ENCODE data around the gene MAGI3.

Gene MAGI3

GRCh38 chr1:113444857-113445256 is 54.5 kb downstream of the MAGI3 start:
- DNase-seq (ENCODE audit: low spot score), result no peak
- no peak overlapping the region for H3K27ac ChIP-seq
- TF ChIP-seq CTCF (IDR thresholded peaks at IDR 0.05), result no peak
- no peak overlapping the region for H3K4me3 ChIP-seq

- Histone ChIP-seq H3K4me3 (no peak overlapping the region), H3K27ac (no peak overlapping the region)
- no peak for TF ChIP-seq CTCF (IDR thresholded peaks at IDR 0.05)
- DNase-seq (ENCODE audit: low spot score), result no peak
These were observed 61.4 kb downstream of the MAGI3 start for GRCh38 chr1:113451710-113452109.

GRCh38 chr1:113452921-113453770 is 62.8 kb downstream of the MAGI3 start:
- no peak for DNase-seq (ENCODE audit: low spot score)
- Histone ChIP-seq H3K4me3 (no peak overlapping the region), H3K27ac (no peak overlapping the region)
- no peak for TF ChIP-seq CTCF (IDR thresholded peaks at IDR 0.05)

GRCh38 chr1:113453771-113454083 is 63.4 kb downstream of the MAGI3 start:
- DNase-seq (ENCODE audit: low spot score), result no peak
- Histone ChIP-seq H3K27ac (no peak overlapping the region), H3K4me3 (no peak overlapping the region)
- TF ChIP-seq CTCF (IDR thresholded peaks at IDR 0.05), result no peak

- Histone ChIP-seq H3K27ac (no peak overlapping the region), H3K4me3 (no peak overlapping the region)
- no peak for DNase-seq (ENCODE audit: low spot score)
- no peak for TF ChIP-seq CTCF (IDR thresholded peaks at IDR 0.05)
These were observed 65.1 kb downstream of the MAGI3 start for GRCh38 chr1:113455374-113455773.

GRCh38 chr1:113456967-113457366 is 66.7 kb downstream of the MAGI3 start:
- no peak for TF ChIP-seq CTCF (IDR thresholded peaks at IDR 0.05)
- DNase-seq (ENCODE audit: low spot score), result no peak
- H3K4me3 ChIP-seq, result no peak overlapping the region
- H3K27ac ChIP-seq, result peak overlapping the region in 1 of 2 donors; percentile 8

- no peak for DNase-seq (ENCODE audit: low spot score)
- Histone ChIP-seq H3K4me3 (no peak overlapping the region), H3K27ac (no peak overlapping the region)
- TF ChIP-seq CTCF (IDR thresholded peaks at IDR 0.05), result no peak
These were observed 69.0 kb downstream of the MAGI3 start for GRCh38 chr1:113459279-113459678.

Measured in coronary artery (tissue), 2 donors.